HG03457 (cell line): Measurements from ENCODE around the gene TRPM1.

ENCODE experiments used
- ATAC-seq: cut with Tn5 transposase; IDR thresholded peaks from one replicate; pipeline ENCODE4 v1.9.1; 2021; ENCODE audit warnings: moderate number of reproducible peaks; ENCODE audit not compliant: unreplicated experiment

TRPM1 gene

GRCh38 chr15:31051496-31052080 lies 49.9 kb downstream of the TRPM1 start:
- no peak for ATAC-seq

DNA sequence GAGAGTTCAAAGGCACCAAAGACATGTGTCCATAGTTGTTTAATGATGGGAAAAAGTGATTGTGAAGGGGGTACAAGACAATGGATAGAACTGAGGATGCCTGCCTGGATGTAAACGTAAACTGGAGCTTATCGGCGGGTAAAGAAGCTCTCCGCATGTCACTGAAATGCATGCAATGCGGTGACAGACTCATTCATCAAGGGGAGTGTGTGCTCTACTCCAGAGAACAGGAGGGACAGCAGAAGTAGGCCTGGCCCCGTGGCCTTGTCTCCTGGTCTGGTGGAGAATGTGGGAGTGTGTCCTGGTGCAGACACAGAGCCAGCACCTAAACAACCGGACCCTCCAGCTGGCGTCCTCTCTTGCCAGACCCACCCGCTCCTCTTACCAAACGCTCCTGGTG lies 50.6 kb downstream of the TRPM1 start:
- ATAC-seq, result no peak

- ATAC-seq, result no peak
These were observed 51.6 kb downstream of the TRPM1 start for GRCh38 chr15:31049682-31050615.

- no peak for ATAC-seq
These were observed 52.4 kb downstream of the TRPM1 start for GRCh38 chr15:31049111-31049510.

- ATAC-seq, result no peak
These were observed 54.1 kb downstream of the TRPM1 start for GRCh38 chr15:31047437-31047836.

GRCh38 chr15:31046759-31047359 lies 54.7 kb downstream of the TRPM1 start:
- no peak for ATAC-seq

DNA sequence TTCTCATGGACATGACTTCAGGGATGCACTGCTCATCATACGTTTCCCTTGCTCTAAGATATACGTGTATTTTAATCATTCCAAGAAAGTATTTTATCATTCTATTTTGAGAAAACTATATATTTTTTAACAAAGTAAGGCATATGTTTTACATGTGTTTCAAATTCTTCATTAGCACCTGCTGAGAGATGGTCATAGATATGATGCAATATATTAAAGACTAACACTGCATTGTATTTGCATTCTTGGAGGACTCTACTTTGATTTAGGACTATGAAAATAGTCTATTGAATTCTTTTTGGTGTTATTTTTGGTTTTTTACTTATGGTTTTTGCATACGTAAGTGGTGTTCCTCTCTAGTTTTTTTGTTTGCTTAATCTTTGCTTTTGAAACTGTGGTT lies 55.9 kb downstream of the TRPM1 start:
- no peak for ATAC-seq

DNA sequence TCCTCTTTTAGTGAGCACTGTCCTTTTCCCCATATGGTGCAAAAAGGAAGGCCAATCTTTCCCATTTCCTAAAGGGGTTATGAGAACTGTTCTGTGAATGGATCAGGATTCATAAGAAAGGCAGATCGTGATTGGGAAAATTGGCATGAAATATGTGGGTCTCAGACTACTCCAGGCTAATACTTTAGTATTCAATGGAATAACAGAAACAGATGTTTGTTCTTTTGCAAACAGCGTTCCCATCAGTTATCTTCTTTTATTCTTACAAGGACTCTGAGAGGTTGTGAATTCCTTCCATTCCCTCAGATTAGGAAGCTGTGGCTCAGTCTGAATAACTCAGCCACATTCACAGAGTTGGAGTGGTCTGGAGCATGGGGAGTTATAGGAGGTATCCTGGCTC lies 58.8 kb downstream of the TRPM1 start:
- ATAC-seq, result no peak

DNA sequence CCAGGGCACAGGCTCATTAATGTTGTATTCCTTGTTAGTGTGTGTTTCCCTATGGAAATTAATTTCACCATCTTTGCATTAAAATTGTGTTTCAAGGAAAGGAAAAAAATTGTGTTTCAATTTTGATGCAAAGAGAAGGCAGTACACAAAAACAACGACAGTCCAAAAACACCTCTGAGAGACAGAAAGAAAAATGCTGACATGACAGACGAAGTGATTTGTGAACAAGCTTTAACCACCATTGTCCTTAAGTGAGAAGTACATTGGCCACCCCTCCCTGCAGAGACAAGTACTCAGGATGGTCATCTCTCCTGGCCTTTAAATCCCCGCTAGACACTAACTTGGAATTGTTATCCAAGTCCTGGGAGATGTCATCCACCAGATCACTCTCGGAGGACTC lies 59.9 kb downstream of the TRPM1 start:
- ATAC-seq, result no peak

- ATAC-seq, result no peak
These were observed 60.9 kb downstream of the TRPM1 start for GRCh38 chr15:31040611-31041010.

DNA sequence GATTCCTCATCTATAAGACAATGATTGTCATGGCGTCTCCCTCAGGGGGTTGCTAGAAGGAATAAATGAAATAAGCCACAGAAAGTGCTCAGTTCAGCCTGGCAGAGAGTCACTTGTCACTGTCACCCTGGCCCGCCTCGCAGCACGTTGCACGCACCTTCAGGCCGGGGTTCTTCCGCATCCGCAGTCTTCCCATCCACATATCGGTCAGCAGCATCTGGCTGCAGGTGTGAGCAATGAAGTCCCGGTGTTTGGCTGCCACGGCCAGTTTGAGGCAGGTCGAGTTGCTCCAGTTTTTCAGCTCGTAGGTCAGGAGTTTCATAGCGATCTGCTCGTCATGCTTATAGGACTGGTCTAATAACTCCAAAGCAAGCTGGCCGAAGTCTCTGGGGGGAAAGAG lies 61.6 kb downstream of the TRPM1 start:
- ATAC-seq, result no peak

GRCh38 chr15:31037731-31038477 lies 63.6 kb downstream of the TRPM1 start:
- no peak for ATAC-seq

- no peak for ATAC-seq
These were observed 64.7 kb downstream of the TRPM1 start for GRCh38 chr15:31036783-31037182.

- no peak for ATAC-seq
These were observed 65.9 kb downstream of the TRPM1 start for GRCh38 chr15:31035610-31036009.

GRCh38 chr15:31034152-31034551 lies 67.4 kb downstream of the TRPM1 start:
- no peak for ATAC-seq

DNA sequence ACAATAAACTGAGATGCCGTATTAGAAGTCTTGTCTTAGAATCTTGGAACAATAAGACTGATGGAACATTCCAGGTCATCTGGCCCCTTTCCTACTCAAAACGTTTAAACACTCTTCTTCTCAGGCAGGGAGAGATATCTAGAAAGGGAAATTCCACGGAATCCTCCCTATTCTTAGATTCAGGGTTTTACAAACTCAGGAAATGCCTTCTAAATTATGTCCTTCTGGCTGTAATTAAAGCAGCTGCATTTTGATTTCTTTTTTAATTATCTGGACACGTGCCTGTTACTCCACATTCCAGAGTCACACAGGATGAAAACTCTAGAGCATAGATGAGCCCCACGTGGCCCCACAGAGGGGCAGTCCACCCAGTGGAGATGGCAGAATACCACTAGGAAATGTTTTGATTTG lies 68.6 kb downstream of the TRPM1 start:
- ATAC-seq, result no peak

DNA sequence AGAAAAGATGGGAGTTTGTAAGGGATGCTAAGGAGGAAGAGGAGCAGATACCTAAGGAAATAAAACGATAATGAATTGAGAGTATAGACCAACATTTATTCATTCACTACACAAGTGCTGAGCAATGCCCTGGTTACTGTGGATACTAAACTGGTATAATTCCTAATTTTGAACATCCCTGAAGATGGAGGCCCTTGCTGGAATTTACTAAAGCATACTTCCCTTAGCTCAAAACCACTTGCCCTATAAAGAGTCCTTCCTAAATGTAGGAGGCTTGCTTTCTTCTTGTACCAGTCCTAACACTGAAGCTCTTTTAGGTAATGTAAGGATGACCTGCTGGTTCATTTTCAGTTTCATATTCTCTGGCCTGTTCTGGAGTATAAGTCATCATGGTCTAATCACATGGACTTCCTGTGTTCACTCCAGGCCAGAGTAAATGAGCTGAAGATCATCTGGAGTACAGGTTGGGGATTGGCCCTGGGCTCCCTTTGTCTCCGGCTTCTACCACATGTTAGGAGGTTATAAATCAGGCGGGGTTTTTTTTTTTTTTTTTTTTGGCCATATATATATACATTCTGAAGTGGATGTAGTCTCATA lies 70.0 kb downstream of the TRPM1 start:
- no peak for ATAC-seq

DNA sequence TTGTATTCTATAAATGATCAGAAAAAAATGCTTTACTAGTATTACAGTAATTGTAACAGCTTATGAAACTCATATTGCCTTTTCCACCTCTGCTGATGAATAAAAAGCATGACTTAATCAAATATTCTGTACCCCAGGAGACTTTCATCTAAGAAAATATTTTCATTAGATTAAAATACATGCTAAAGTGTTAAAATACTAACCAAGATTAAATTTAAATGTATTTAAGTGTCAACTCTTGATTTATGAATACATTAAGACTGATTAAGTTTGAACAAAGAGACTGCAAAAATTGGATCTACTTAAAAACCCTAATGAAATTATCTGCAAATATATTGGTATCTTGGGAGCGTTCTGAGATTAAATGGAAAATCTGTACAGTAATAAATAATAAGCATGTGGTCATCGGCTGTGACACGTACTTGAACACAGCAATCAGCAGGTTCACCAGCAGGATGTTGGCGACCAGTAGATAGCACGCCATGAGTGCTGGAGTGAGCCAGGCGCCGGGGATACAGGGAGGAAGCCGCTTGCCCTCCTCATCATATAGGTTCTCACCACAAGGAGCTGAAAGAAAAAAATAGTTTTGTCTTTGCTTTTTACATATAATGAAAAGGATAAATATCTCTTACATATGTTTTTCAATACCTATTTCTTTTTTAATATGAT lies 73.5 kb downstream of the TRPM1 start:
- no peak for ATAC-seq

DNA sequence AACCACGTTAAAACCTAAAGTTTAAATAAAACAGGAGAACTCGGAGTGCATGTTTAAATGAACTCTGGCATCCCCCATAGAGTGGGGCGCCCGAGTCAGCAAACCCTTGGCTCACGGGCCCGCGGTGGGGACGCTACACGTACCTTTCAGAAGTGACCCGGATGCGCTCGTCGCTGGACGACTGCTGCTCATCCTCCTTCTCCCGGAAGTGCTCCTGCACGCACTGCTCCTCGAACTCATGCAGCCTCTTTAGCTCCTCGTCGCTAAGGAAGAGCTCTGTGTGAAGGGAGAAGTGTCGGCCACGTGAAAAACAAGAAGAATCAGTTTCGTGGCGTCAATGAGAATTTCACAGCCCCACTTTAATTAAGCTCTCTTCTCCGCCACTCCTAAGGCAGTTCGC lies 75.5 kb downstream of the TRPM1 start:
- no peak for ATAC-seq

GRCh38 chr15:31024979-31025378 lies 76.5 kb downstream of the TRPM1 start:
- ATAC-seq, result no peak
